Dedifferentiated amniotic fluid mesenchymal stem cell (primary cell): ENCODE measurements around the gene TIGIT.

Experiments
- DNase-seq: peaks from one replicate; pipeline ENCODE4 v3.0.0-alpha.2; 2016; ENCODE audit errors: extremely low spot score

TIGIT gene

DNA sequence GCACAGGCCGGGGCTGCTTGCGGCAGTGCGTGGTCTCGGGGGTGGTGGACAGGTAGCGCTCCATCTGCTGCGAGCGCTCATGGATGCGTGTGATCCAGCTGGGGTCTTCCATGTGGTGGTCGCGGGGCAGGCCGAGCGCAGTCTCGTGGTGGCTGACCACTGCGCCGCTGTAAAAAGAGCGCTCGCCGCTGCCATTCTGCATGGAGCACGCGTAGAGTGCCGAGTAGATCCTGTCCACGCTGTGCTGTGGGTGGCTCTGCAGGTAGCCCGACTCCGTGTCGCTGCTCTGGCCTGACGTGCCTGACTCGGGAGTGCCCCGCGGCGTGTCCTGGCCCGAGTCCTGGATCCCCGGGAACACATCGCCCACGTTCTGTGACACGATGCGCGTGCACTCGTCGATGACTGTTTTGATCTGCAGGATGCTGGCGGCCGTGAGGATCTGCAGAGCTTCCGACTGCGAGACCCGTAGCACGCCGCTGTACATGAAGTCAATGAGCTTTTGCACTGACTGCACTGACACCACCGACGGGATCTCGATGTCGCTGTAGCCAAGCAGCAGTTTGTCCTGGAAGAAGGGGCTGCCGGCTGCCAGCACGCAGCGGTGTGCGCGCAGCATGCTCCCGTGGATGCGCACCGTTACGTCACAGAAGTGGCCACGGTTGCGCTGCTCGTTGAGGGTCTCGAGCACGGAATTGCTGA, 57.4 kb downstream of the TIGIT start:
- DNase-seq = no peak

GRCh38 chr3:114351822-114352145, 58.0 kb downstream of the TIGIT start:
- no peak for DNase-seq

- DNase-seq = no peak
Measured at GRCh38 chr3:114355653-114356052, 61.8 kb downstream of the TIGIT start.

GRCh38 chr3:114356066-114356465, 62.2 kb downstream of the TIGIT start:
- no peak for DNase-seq

- DNase-seq = no peak
Measured at GRCh38 chr3:114356525-114356924, 62.7 kb downstream of the TIGIT start.
